GM12878 (cell line): ENCODE results near the gene ANKRD45. TPM values are rescaled to one million over a fixed set of nuclear protein-coding genes. Genes with fewer than 3 reads are reported as not detected.
A peak's percentile ranks its signal among the peaks of the same experiment; 100 is the strongest.

ENCODE experiments used
- ATAC-seq: fragments of 200-7000 bp; cut with Tn5 transposase; 3 replicates; pipeline ENCODE4 v1.9.1; 2020; ENCODE audit warnings: mild to moderate bottlenecking, moderate library complexity
- BruUV-seq: library from RNA; stranded (reverse); fragments of 400-500 nt; replicated peaks from 2 replicates; lab custom pipeline; 2021; lab: Mats Ljungman, UMichigan
- CTCF ChIA-PET: fragments of 300-600 bp; sonication (Branson Sonifier 250); formaldehyde crosslinking; extraction: SDS; loops from one replicate; lab custom pipeline; 2021; ENCODE audit warnings: inconsistent platforms; lab: Yijun Ruan, JAX
- POLR2A ChIA-PET: fragments of 350-600 bp; formaldehyde crosslinking; extraction: SDS; loops from one replicate; lab custom pipeline; 2021; ENCODE audit warnings: inconsistent platforms; lab: Charles Lee
- RAD21 ChIA-PET: fragments of 300-600 bp; sonication (Branson Sonifier 250); formaldehyde crosslinking; loops from one replicate; lab custom pipeline; 2023; ENCODE audit warnings: antibody characterized with exemption; ENCODE audit not compliant: unreplicated experiment; lab: Charles Lee
- SMC1A ChIA-PET: fragments of 300-600 bp; sonication (Branson Sonifier 250); formaldehyde crosslinking; loops from one replicate; lab custom pipeline; 2023; ENCODE audit not compliant: unreplicated experiment, uncharacterized antibody; lab: Charles Lee
- DNase-seq: peaks from one replicate; pipeline ENCODE4 v3.0.0-alpha.2; 2011; ENCODE audit warnings: low read depth, low spot score
- FAIRE-seq: peaks from 3 replicates; lab custom pipeline; 2011; peaks lifted over from hg19 to GRCh38; lab: Jason Lieb, UNC
- H2AFZ ChIP-seq: 2 replicates; pipeline ENCODE4 v1.6.0; 2011; ENCODE audit warnings: low read depth, low read length, control low read depth; ENCODE audit not compliant: control insufficient read depth
- H3K27ac ChIP-seq: 2 replicates; pipeline ENCODE4 v1.5.1; 2011; ENCODE audit warnings: control low read depth; ENCODE audit not compliant: control insufficient read depth, insufficient read depth
- H3K27me3 ChIP-seq, 2 experiments: replicated peaks in 1 of 2; 2 replicates each; pipeline versions ENCODE4 v1.6.0 to v1.6.1; 2011; ENCODE audit warnings: low read length in 1 of 2; ENCODE audit not compliant: control insufficient read depth in 2 of 2, insufficient read depth in 2 of 2
- H3K36me3 ChIP-seq, 2 experiments: 2 replicates each; pipeline ENCODE4 v1.5.1; 2011; ENCODE audit warnings: low read length in 1 of 2; ENCODE audit not compliant: control insufficient read depth in 2 of 2, insufficient read depth in 2 of 2
- H3K4me1 ChIP-seq: 2 replicates; pipeline ENCODE4 v1.6.1; 2011; ENCODE audit warnings: mild to moderate bottlenecking, low read length, moderate library complexity, mixed read lengths; ENCODE audit not compliant: control insufficient read depth, insufficient read depth
- H3K4me2 ChIP-seq: 2 replicates; pipeline ENCODE4 v1.6.0; 2011; ENCODE audit warnings: control low read depth; ENCODE audit not compliant: control insufficient read depth, insufficient read depth
- H3K4me3 ChIP-seq: fragments of 200-600 bp; sonication (generic); 2 replicates; pipeline ENCODE4 v1.5.1; 2016
- H3K79me2 ChIP-seq: 2 replicates; pipeline ENCODE4 v1.6.0; 2011; ENCODE audit warnings: low read length; ENCODE audit not compliant: control insufficient read depth, insufficient read depth
- H3K9ac ChIP-seq: 2 replicates; pipeline ENCODE4 v1.8.0; 2011; ENCODE audit warnings: low read length, control low read depth, mixed read lengths; ENCODE audit not compliant: control insufficient read depth, insufficient read depth
- H3K9me3 ChIP-seq: replicated peaks from 3 replicates; pipeline ENCODE4 v1.5.1; 2011; ENCODE audit warnings: mild to moderate bottlenecking, low read length; ENCODE audit not compliant: control insufficient read depth, insufficient read depth
- H4K20me1 ChIP-seq: 2 replicates; pipeline ENCODE4 v1.6.0; 2011; ENCODE audit not compliant: control insufficient read depth, insufficient read depth
- ATF2 ChIP-seq: IDR thresholded peaks from 2 replicates; pipeline ENCODE4 v1.6.1; 2012; ENCODE audit warnings: low read length, inconsistent platforms
- ATF7 ChIP-seq: fragments of 450-650 bp; IDR thresholded peaks from 2 replicates; pipeline ENCODE4 v1.6.1; 2016; ENCODE audit warnings: low read depth, mild to moderate bottlenecking
- BCL11A ChIP-seq: IDR thresholded peaks from 2 replicates; pipeline ENCODE4 v1.6.1; 2011; ENCODE audit warnings: low read depth, low read length
- BHLHE40 ChIP-seq, 2 experiments: fragments of 450-650 bp in 1 of 2; IDR thresholded peaks; 2 replicates each; pipeline ENCODE4 v1.6.1; 2011 to 2017; ENCODE audit warnings: low read depth in 2 of 2, borderline replicate concordance in 1 of 2, improper control_type of control experiment in 1 of 2, low read length in 1 of 2, mild to moderate bottlenecking in 1 of 2
- CEBPB ChIP-seq, 2 experiments: fragments of 150-350 bp in 1 of 2; IDR thresholded peaks; 2 replicates each; pipeline ENCODE4 v1.6.1; 2012 to 2014; ENCODE audit warnings: low read depth in 2 of 2, low read length in 2 of 2, borderline replicate concordance in 1 of 2, inconsistent platforms in 1 of 2
- KDM1A ChIP-seq: fragments of 200-600 bp; sonication (generic); IDR thresholded peaks from 2 replicates; pipeline ENCODE4 v1.6.1; 2016; ENCODE audit warnings: borderline replicate concordance
- MTA3 ChIP-seq: IDR thresholded peaks from 2 replicates; pipeline ENCODE4 v1.6.1; 2012; ENCODE audit warnings: low read length, inconsistent platforms, borderline replicate concordance
- PML ChIP-seq: IDR thresholded peaks from 2 replicates; pipeline ENCODE4 v1.6.1; 2012; ENCODE audit warnings: low read length, inconsistent platforms
- SMC3 ChIP-seq: IDR thresholded peaks from 2 replicates; pipeline ENCODE4 v1.6.1; 2011; ENCODE audit warnings: low read length, improper control_type of control experiment, borderline replicate concordance
- TARDBP ChIP-seq: IDR thresholded peaks from 2 replicates; pipeline ENCODE4 v1.6.1; 2016; ENCODE audit warnings: borderline replicate concordance
- TCF12 ChIP-seq: IDR thresholded peaks from 2 replicates; pipeline ENCODE4 v1.6.1; 2011; ENCODE audit warnings: low read depth, mild to moderate bottlenecking, low read length
- TCF3 ChIP-seq: IDR thresholded peaks from 2 replicates; pipeline ENCODE4 v1.6.1; 2012; ENCODE audit warnings: low read depth, mild to moderate bottlenecking, low read length, borderline replicate concordance; ENCODE audit not compliant: insufficient read depth
- USF2 ChIP-seq: IDR thresholded peaks from 2 replicates; pipeline ENCODE4 v1.6.1; 2011; ENCODE audit warnings: low read depth, low read length, improper control_type of control experiment, borderline replicate concordance
- ZBTB4 ChIP-seq: fragments of 450-650 bp; formaldehyde crosslinking; IDR thresholded peaks from 2 replicates; pipeline ENCODE4 v1.4.0; 2022; ENCODE audit warnings: mild to moderate bottlenecking, moderate library complexity
- WGBS: methylation state at CpG from one replicate; pipeline ENCODE4 v1.1.6; 2016; ENCODE audit warnings: low lambda C conversion rate; ENCODE audit not compliant: insufficient replicate concordance, insufficient coverage; ENCODE audit errors: missing lambda C conversion rate; 5-methylcytosine and 5-hydroxymethylcytosine counted together
- in situ Hi-C: fragments of 300-500 bp; cut with MboI; formaldehyde crosslinking; loops from 9 replicates; pipeline ENCODE4 v1.14.3; 2018; ENCODE audit warnings: mixed read lengths
- intact Hi-C: fragments of 100-400 bp; cut with micrococcal nuclease; formaldehyde crosslinking; loops from one replicate; pipeline ENCODE4 v1.14.2; 2022; ENCODE audit not compliant: unreplicated experiment
- polyA plus RNA-seq, 11 experiments: library from polyadenylated mRNA; depleted of rRNA in 4 of 11; unstranded in 6 of 11; stranded (reverse) in 5 of 11; fragments of >200 nt; fragmentation: Nextera tagmentation in 4 of 11; fragmentation: Illumina TruSeq in 1 of 11; extraction: Ambion mirVana in 4 of 11; extraction: Trizol in 1 of 11; gene quantifications; 1 replicate in 1 of 11; 2 replicates in 10 of 11; pipeline versions ENCODE4 v1.2.1 to v1.2.3, GENCODE V29; 2011 to 2016; ENCODE audit warnings: inconsistent platforms in 2 of 11, missing spikeins in 2 of 11, low read depth in 1 of 11
- total RNA-seq, 4 experiments: library from RNA; depleted of rRNA in 3 of 4; stranded (reverse); fragments of >200 nt in 3 of 4; fragmentation: Illumina TruSeq in 1 of 4; extraction: Trizol in 1 of 4; gene quantifications; 2 replicates each; pipeline versions ENCODE4 v1.2.1 to v1.2.3, GENCODE V29; 2013 to 2021

The ANKRD45 gene
- total and polyA plus RNA-seq, 10 of the 15 experiments (the other 5 are each of a cell fraction or from before 2014, with no cell fraction given), result 0.04 to 0.15 (median 0.13) TPM; not detected in 5

DNA sequence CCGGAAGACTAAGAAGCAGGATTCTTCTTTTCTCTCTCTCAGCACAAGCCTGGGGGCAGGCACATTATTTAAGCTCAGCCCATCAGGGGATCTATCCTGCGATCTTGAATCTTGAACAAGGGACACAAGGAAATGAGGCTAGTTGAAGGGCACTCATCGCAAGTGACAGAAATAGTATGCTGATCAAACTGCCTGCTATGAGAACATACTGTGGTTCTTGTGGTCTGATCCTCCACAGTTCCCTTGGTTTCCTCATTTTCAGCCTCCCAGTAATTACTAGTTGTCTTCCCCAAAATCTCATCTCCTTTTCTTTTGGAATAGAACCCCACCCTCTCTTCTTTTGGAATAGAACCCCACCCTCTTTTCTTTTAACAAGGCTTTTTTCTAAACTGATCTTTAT is 6.5 kb downstream of the ANKRD45 start:
- no peaks in the 10 kb centered on the region for H3K36me3 ChIP-seq
- no peaks in the 10 kb centered on the region for H3K27me3 ChIP-seq
- in situ Hi-C loops (no loop called here), intact Hi-C loops (no loop called here)
- no peaks in the 10 kb centered on the region for H3K79me2 ChIP-seq
- H3K9me3 ChIP-seq, result no peaks in the 10 kb centered on the region
- H2AFZ ChIP-seq, result no peak overlapping the region
- POLR2A ChIA-PET, result no interaction called here
- SMC1A ChIA-PET, result no interaction called here
- H4K20me1 ChIP-seq, result no peaks in the 10 kb centered on the region
- no peak overlapping the region for H3K27ac ChIP-seq
- no peak for ATAC-seq
- RAD21 ChIA-PET, result no interaction called here
- no peaks in the 10 kb centered on the region for H3K4me1 ChIP-seq
- H3K4me2 ChIP-seq, result no peak overlapping the region
- no peak for FAIRE-seq
- no TSS peak for BruUV-seq
- no peak overlapping the region for H3K4me3 ChIP-seq
- 36% methylated on average over 3 of the region's 3 CpGs for WGBS
- no peak overlapping the region for H3K9ac ChIP-seq
- TF ChIP-seq KDM1A (no peak), TCF12 (no peak), SMC3 (no peak), ATF7 (no peak), CEBPB (IDR thresholded peaks at IDR 0.05; ENCODE audit: borderline replicate concordance in 1 of 2, low read depth in 2 of 2, low read length in 2 of 2) (no peak), BHLHE40 (IDR thresholded peaks at IDR 0.05; ENCODE audit: borderline replicate concordance in 1 of 2, low read depth in 2 of 2, low read length in 1 of 2) (no peak)
- CTCF ChIA-PET, result no interaction called here
- no peak for DNase-seq

GRCh38 chr1:173661763-173662162 is 7.9 kb downstream of the ANKRD45 start:
- Histone ChIP-seq H3K9me3 (no peaks in the 10 kb centered on the region), H3K4me3 (no peak overlapping the region), H3K4me1 (no peaks in the 10 kb centered on the region), H2AFZ (no peak overlapping the region), H3K36me3 (no peaks in the 10 kb centered on the region), H4K20me1 (no peaks in the 10 kb centered on the region), H3K27me3 (no peaks in the 10 kb centered on the region), H3K27ac (no peak overlapping the region), H3K4me2 (no peak overlapping the region), H3K79me2 (no peaks in the 10 kb centered on the region), H3K9ac (no peak overlapping the region)
- POLR2A ChIA-PET, result no interaction called here
- in situ Hi-C loops, result no loop called here
- SMC1A ChIA-PET, result no interaction called here
- ATAC-seq (no peak), DNase-seq (no peak), FAIRE-seq (peak; percentile 7)
- BruUV-seq, result no TSS peak
- intact Hi-C loops, result no loop called here
- RAD21 ChIA-PET, result no interaction called here
- WGBS, result 0% methylated on average over 1 of the region's 1 CpG
- CTCF ChIA-PET, result no interaction called here
- TF ChIP-seq MTA3 (no peak), USF2 (no peak), TCF3 (no peak), ATF2 (no peak), ZBTB4 (CRISPR knock-in tag) (no peak), TARDBP (no peak), PML (no peak), ATF7 (no peak), BCL11A (no peak)
